Peyer's patch (tissue), 4 donors: Measurements from ENCODE around the gene OR51G2. TPM values are rescaled to one million over a fixed set of nuclear protein-coding genes. Genes with fewer than 3 reads are reported as not detected.

Experiments used
- DNase-seq, 3 donors: peaks; one replicate each; pipeline ENCODE4 v3.0.0-alpha.2; 2017 to 2019
- H3K27ac ChIP-seq, 4 donors: fragments of 200-600 bp; sonication (generic); one replicate each; pipeline ENCODE4 v1.5.1; 2016 to 2019
- H3K27me3 ChIP-seq, 2 donors: fragments of 200-600 bp; sonication (generic); one replicate each; pipeline ENCODE4 v1.5.1; 2019
- H3K36me3 ChIP-seq, 3 donors: fragments of 200-600 bp; sonication (generic); one replicate each; pipeline ENCODE4 v1.5.1; 2016 to 2019
- H3K4me1 ChIP-seq, 4 donors: fragments of 200-600 bp; sonication (generic); one replicate each; pipeline ENCODE4 v1.5.1; 2016 to 2019
- H3K4me3 ChIP-seq, 4 donors: fragments of 200-600 bp; sonication (generic); 1 replicate in 3 of 4; 2 replicates in 1 of 4; pipeline ENCODE4 v1.5.1; 2016 to 2019; ENCODE audit warnings: mild to moderate bottlenecking in 1 of 4
- H3K9me3 ChIP-seq, 4 donors: fragments of 200-600 bp; sonication (generic); one replicate each; pipeline ENCODE4 v1.5.1; 2016 to 2019; ENCODE audit warnings: mild to moderate bottlenecking in 1 of 4
- CTCF ChIP-seq, 6 experiments: fragments of 450-650 bp in 4 of 6; fragments of 200-600 bp in 2 of 6; sonication (generic) in 1 of 6; IDR thresholded peaks; one replicate each; pipeline ENCODE4 v1.5.1; 2017 to 2019; ENCODE audit warnings: antibody characterized with exemption in 6 of 6, mild to moderate bottlenecking in 3 of 6, moderate library complexity in 1 of 6
- POLR2A ChIP-seq, 2 donors: fragments of 450-650 bp; IDR thresholded peaks; one replicate each; pipeline ENCODE4 v1.5.1; 2017; ENCODE audit warnings: antibody characterized with exemption in 2 of 2, mild to moderate bottlenecking in 2 of 2, moderate library complexity in 2 of 2
- total RNA-seq, 4 donors: library from RNA; depleted of rRNA; stranded (reverse); fragments of >200 nt; gene quantifications; one replicate each; pipeline ENCODE4 v1.1.0, GENCODE V29; 2016

Gene OR51G2
- total RNA-seq, 4 donors from 2014 or later = not detected

- no peaks in the 10 kb centered on the region for H3K36me3 ChIP-seq
- no peak for DNase-seq
- no peak overlapping the region for H3K27ac ChIP-seq
- H3K27me3 ChIP-seq = no peaks in the 10 kb centered on the region
- TF ChIP-seq CTCF (IDR thresholded peaks at IDR 0.05) (no peak), POLR2A (IDR thresholded peaks at IDR 0.05) (no peak)
- no peaks in the 10 kb centered on the region for H3K4me1 ChIP-seq
- no peak overlapping the region for H3K4me3 ChIP-seq
- no peaks in the 10 kb centered on the region for H3K9me3 ChIP-seq
Measured at GRCh38 chr11:4865855-4866254, 53.3 kb downstream of the OR51G2 start.

- H3K9me3 ChIP-seq = no peaks in the 10 kb centered on the region
- no peak for TF ChIP-seq POLR2A (IDR thresholded peaks at IDR 0.05)
- TF ChIP-seq CTCF (IDR thresholded peaks at IDR 0.05) = no peak
- H3K27me3 ChIP-seq = no peaks in the 10 kb centered on the region
- H3K4me3 ChIP-seq = no peak overlapping the region
- H3K27ac ChIP-seq = no peak overlapping the region
- no peaks in the 10 kb centered on the region for H3K4me1 ChIP-seq
- DNase-seq = no peak
- no peaks in the 10 kb centered on the region for H3K36me3 ChIP-seq
Measured at GRCh38 chr11:4863876-4864275, 55.3 kb downstream of the OR51G2 start.

Other genes starting within 250 kb of the OR51G2 start
- under 1 TPM in 2 of 4 donors, not detected in 2; 0.67 to 0.85 TPM for gene OR51E2, start 221.5 kb downstream of the OR51G2 start, total RNA-seq
- gene MMP26, start 214.6 kb downstream of the OR51G2 start, total RNA-seq = not detected
- gene OR51F1, start 149.4 kb downstream of the OR51G2 start, total RNA-seq = not detected
- not detected for gene OR52R1, start 115.0 kb downstream of the OR51G2 start, total RNA-seq
- not detected for gene OR51F2, start 98.0 kb downstream of the OR51G2 start, total RNA-seq
- not detected for gene OR51S1, start 70.1 kb downstream of the OR51G2 start, total RNA-seq
- not detected for gene OR51T1, start 37.5 kb downstream of the OR51G2 start, total RNA-seq
- gene OR51A7, start 15.6 kb downstream of the OR51G2 start, total RNA-seq = not detected
- gene OR51G1, start 5.0 kb upstream of the OR51G2 start, total RNA-seq = not detected
- not detected for gene OR51A4, start 28.3 kb upstream of the OR51G2 start, total RNA-seq
- gene OR51A2, start 36.4 kb upstream of the OR51G2 start, total RNA-seq = not detected
- not detected for gene OR51L1, start 75.5 kb upstream of the OR51G2 start, total RNA-seq
- not detected for gene OR52J3, start 127.2 kb upstream of the OR51G2 start, total RNA-seq
- not detected for gene OR52E2, start 140.3 kb upstream of the OR51G2 start, total RNA-seq
- not detected for gene OR52E1, start 150.2 kb upstream of the OR51G2 start, total RNA-seq
- not detected for gene OR52A5, start 219.0 kb upstream of the OR51G2 start, total RNA-seq
- gene OR52A1, start 235.4 kb upstream of the OR51G2 start, total RNA-seq = not detected